Lower lobe of right lung (tissue), 2 donors: ENCODE data around the gene IPO4. TPM values are rescaled to one million over a fixed set of nuclear protein-coding genes. Genes with fewer than 3 reads are reported as not detected.

Experiments used
- ATAC-seq, 2 donors: fragments of 200-7000 bp; cut with Tn5 transposase; one replicate each; pipeline ENCODE4 v1.9.1; 2020 to 2022; ENCODE audit warnings: mild to moderate bottlenecking in 2 of 2, moderate library complexity in 2 of 2
- DNase-seq: peaks from one replicate; pipeline ENCODE4 v3.0.0-alpha.2; 2020
- H3K27ac ChIP-seq: fragments of 200-600 bp; one replicate; pipeline ENCODE4 v1.8.0; 2022
- H3K27me3 ChIP-seq: fragments of 200-600 bp; one replicate; pipeline ENCODE4 v1.8.0; 2022; ENCODE audit warnings: low read depth
- H3K36me3 ChIP-seq: fragments of 200-600 bp; one replicate; pipeline ENCODE4 v1.8.0; 2022; ENCODE audit warnings: mild to moderate bottlenecking
- H3K4me1 ChIP-seq: fragments of 200-600 bp; one replicate; pipeline ENCODE4 v1.8.0; 2022
- H3K4me3 ChIP-seq: fragments of 200-600 bp; one replicate; pipeline ENCODE4 v1.8.0; 2022; ENCODE audit warnings: mild to moderate bottlenecking
- H3K9me3 ChIP-seq: fragments of 200-600 bp; one replicate; pipeline ENCODE4 v1.8.0; 2022
- CTCF ChIP-seq: fragments of 200-600 bp; IDR thresholded peaks from one replicate; pipeline ENCODE4 v1.8.0; 2022; ENCODE audit warnings: antibody characterized with exemption, mild to moderate bottlenecking
- intact Hi-C: fragments of 100-400 bp; cut with DNase I; formaldehyde crosslinking; loops from one replicate; pipeline ENCODE4 v1.11.0; 2022
- total RNA-seq: library from RNA; stranded (reverse); fragmentation: NEBNext Ultra II Directional; extraction: Animal tissue kit (Norgen Biotek cat#: 25700); gene quantifications from one replicate; pipeline ENCODE4 v1.2.1, GENCODE V29; 2021
- donor health status: DM: no; HTN: yes; CAD: no; lungs with severe emphysema.

The IPO4 gene
- total RNA-seq, 1 donor from 2014 or later: 18.3 TPM

- H3K4me1 ChIP-seq: peaks cover 43% of the 10 kb centered on the region
- ATAC-seq: no peak
- intact Hi-C loops: no loop called here
- no peak for TF ChIP-seq CTCF
- DNase-seq: no peak
- no peak overlapping the region for H3K4me3 ChIP-seq
- no peaks in the 10 kb centered on the region for H3K27me3 ChIP-seq
- no peaks in the 10 kb centered on the region for H3K9me3 ChIP-seq
- no peak overlapping the region for H3K27ac ChIP-seq
- H3K36me3 ChIP-seq: peaks cover 53% of the 10 kb centered on the region
Observed at GRCh38 chr14:24234095-24235005, 45.7 kb upstream of the IPO4 start.

GRCh38 chr14:24233538-24233866 is 44.9 kb upstream of the IPO4 start:
- H3K27ac ChIP-seq: peak overlapping the region; percentile 91
- intact Hi-C loops: no loop called here

DNA sequence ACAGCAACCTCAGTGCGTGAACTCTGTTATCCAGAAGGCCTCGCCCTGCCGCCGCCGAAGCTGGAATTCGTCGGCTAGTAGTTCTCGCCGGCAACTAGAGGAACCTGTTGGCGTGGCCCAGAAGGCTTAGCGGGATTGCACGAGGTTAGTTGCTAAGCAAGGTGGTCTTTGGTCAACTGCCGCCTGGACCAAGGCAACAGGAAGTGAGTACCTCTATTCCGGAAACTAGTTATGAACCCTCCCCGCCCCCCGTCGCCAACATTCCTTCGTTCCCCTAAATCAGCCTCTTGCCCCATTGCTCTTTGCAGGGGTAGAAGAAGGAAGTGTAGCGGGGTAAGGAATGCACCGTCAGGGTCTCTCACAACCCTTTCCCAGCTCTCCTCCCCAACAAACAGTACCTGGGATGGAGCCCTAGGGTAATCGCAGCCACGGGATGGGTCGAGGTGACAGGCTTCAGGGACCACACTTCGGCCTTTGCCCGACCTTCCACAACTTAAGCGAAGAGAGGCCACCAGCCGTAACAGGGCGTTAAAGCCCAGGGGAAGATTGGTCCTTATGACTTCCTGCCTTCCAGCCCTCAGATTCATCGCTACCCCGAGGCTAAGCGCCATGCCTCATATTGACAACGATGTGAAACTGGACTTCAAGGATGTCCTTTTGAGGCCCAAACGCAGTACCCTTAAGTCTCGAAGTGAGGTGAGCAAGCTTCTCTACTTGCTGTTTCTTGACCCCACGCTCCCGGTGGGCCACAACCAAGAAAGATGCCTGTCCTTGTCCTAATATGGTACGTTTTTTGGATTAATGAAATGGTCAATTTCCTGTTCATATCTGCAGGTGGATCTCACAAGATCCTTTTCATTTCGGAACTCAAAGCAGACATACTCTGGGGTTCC is 44.3 kb upstream of the IPO4 start, which contains the start of gene GMPR2:
TSS of gene GMPR2 (plus strand) at position 285 of the 893 bp plus-strand sequence. CDS start at position 610, 325 bp downstream.
- H3K27me3 ChIP-seq: no peaks in the 10 kb centered on the region
- H3K4me1 ChIP-seq: peaks cover 30% of the 10 kb centered on the region
- intact Hi-C loops: no loop called here
- peak within 1 kb of the TSS; percentile 91 for H3K27ac ChIP-seq
- H3K9me3 ChIP-seq: no peaks in the 10 kb centered on the region
- H3K36me3 ChIP-seq: peaks cover 43% of the 10 kb centered on the region
- peak; percentile 74 to 81 for ATAC-seq
- no peak for DNase-seq
- TF ChIP-seq CTCF: no peak
- peak within 1 kb of the TSS; percentile 83 for H3K4me3 ChIP-seq

More at GRCh38 chr14:24233538-24233866, 44.9 kb upstream of the IPO4 start:
- H3K9me3 ChIP-seq: no peaks in the 10 kb centered on the region
- DNase-seq: no peak
- peaks cover 44% of the 10 kb centered on the region for H3K36me3 ChIP-seq
- H3K4me3 ChIP-seq: peak overlapping the region; percentile 83
- no peak for ATAC-seq
- H3K27me3 ChIP-seq: no peaks in the 10 kb centered on the region
- no peak for TF ChIP-seq CTCF
- peaks cover 34% of the 10 kb centered on the region for H3K4me1 ChIP-seq

- peaks cover 29% of the 10 kb centered on the region for H3K4me1 ChIP-seq
- peak; percentile 93 for DNase-seq
- no peaks in the 10 kb centered on the region for H3K9me3 ChIP-seq
- H3K27ac ChIP-seq: peak within 1 kb of the TSS; percentile 91
- peak; percentile 92 to 94 for ATAC-seq
- intact Hi-C loops: no loop called here
- no peak for TF ChIP-seq CTCF
- H3K36me3 ChIP-seq: peaks cover 43% of the 10 kb centered on the region
- no peaks in the 10 kb centered on the region for H3K27me3 ChIP-seq
- peak within 1 kb of the TSS; percentile 83 for H3K4me3 ChIP-seq
Observed at GRCh38 chr14:24232121-24232644, 43.6 kb upstream of the IPO4 start, which contains the start of gene NEDD8. Gene NEDD8 (minus strand): TSS chr14:24232367. CDS start chr14:24232267, 100 bp downstream.
